Upper lobe of right lung (tissue), 1 donor: Measurements from ENCODE around the gene CNFN. TPM values are rescaled to one million over a fixed set of nuclear protein-coding genes. Genes with fewer than 3 reads are reported as not detected.
A peak's percentile ranks its signal among the peaks of the same experiment; 100 is the strongest.

Experiments
- ATAC-seq: fragments of 200-7000 bp; cut with Tn5 transposase; one replicate; pipeline ENCODE4 v1.9.1; 2020; ENCODE audit warnings: mild to moderate bottlenecking, moderate library complexity
- DNase-seq: peaks from one replicate; pipeline ENCODE4 v3.0.0-alpha.2; 2020
- H3K27ac ChIP-seq: fragments of 200-600 bp; one replicate; pipeline ENCODE4 v1.8.0; 2022
- H3K27me3 ChIP-seq: fragments of 200-600 bp; one replicate; pipeline ENCODE4 v1.8.0; 2022; ENCODE audit warnings: mild to moderate bottlenecking
- H3K36me3 ChIP-seq: fragments of 200-600 bp; one replicate; pipeline ENCODE4 v1.8.0; 2022
- H3K4me1 ChIP-seq: fragments of 200-600 bp; one replicate; pipeline ENCODE4 v1.8.0; 2022
- H3K4me3 ChIP-seq: fragments of 200-600 bp; one replicate; pipeline ENCODE4 v1.8.0; 2022; ENCODE audit warnings: mild to moderate bottlenecking
- H3K9me3 ChIP-seq: fragments of 200-600 bp; one replicate; pipeline ENCODE4 v1.8.0; 2022
- CTCF ChIP-seq: fragments of 200-600 bp; IDR thresholded peaks from one replicate; pipeline ENCODE4 v1.8.0; 2022; ENCODE audit warnings: antibody characterized with exemption
- intact Hi-C: fragments of 100-400 bp; cut with DNase I; formaldehyde crosslinking; loops from one replicate; pipeline ENCODE4 v1.11.0; 2022
- long read RNA-seq: library from polyadenylated mRNA; unstranded; transcript quantifications from one replicate; pipeline ENCODE4 v2.0.0, GENCODE V29; 2021
- total RNA-seq: library from RNA; stranded (reverse); fragmentation: NEBNext Ultra II Directional; extraction: Animal tissue kit (Norgen Biotek cat#: 25700); gene quantifications from one replicate; pipeline ENCODE4 v1.2.1, GENCODE V29; 2021
- donor health status: DM: no; HTN: yes; CAD: no; lungs with severe emphysema.

Gene CNFN
- total RNA-seq = 0.87 TPM
- long read RNA-seq = 0 reads

- TF ChIP-seq CTCF = no peak
- intact Hi-C loops = no loop called here
- Histone ChIP-seq H3K4me1 (peaks cover 8% of the 10 kb centered on the region), H3K4me3 (no peak within 1 kb of the TSS), H3K27ac (no peak within 1 kb of the TSS), H3K36me3 (no peaks in the 10 kb centered on the region), H3K27me3 (peaks cover 28% of the 10 kb centered on the region), H3K9me3 (no peaks in the 10 kb centered on the region)
- no peak for DNase-seq
- no peak for ATAC-seq
These were observed at the start of gene CNFN for GRCh38 chr19:42389899-42390298. Gene CNFN, minus strand, starts transcription at chr19:42390297. Its CDS starts 1,260 bp downstream, at chr19:42389037.

- DNase-seq = no peak
- Histone ChIP-seq H3K27me3 (no peaks in the 10 kb centered on the region), H3K36me3 (peaks cover 9% of the 10 kb centered on the region), H3K9me3 (no peaks in the 10 kb centered on the region), H3K4me1 (peaks cover 47% of the 10 kb centered on the region), H3K4me3 (no peak overlapping the region), H3K27ac (no peak overlapping the region)
- intact Hi-C loops = no loop called here
- no peak for TF ChIP-seq CTCF
- ATAC-seq = peak; percentile 8
These were observed 45.9 kb upstream of the CNFN start for GRCh38 chr19:42436006-42436405.

GRCh38 chr19:42435316-42435715 lies 45.2 kb upstream of the CNFN start:
- intact Hi-C loops = no loop called here
- TF ChIP-seq CTCF = no peak
- H3K36me3 ChIP-seq = peaks cover 9% of the 10 kb centered on the region
- H3K27me3 ChIP-seq = no peaks in the 10 kb centered on the region
- no peak for ATAC-seq
- no peak overlapping the region for H3K4me3 ChIP-seq
- H3K9me3 ChIP-seq = no peaks in the 10 kb centered on the region
- no peak overlapping the region for H3K27ac ChIP-seq
- H3K4me1 ChIP-seq = peaks cover 40% of the 10 kb centered on the region
- no peak for DNase-seq

- DNase-seq (peak; percentile 81), ATAC-seq (peak; percentile 89)
- Histone ChIP-seq H3K9me3 (no peaks in the 10 kb centered on the region), H3K36me3 (peaks cover 9% of the 10 kb centered on the region), H3K27me3 (no peaks in the 10 kb centered on the region), H3K4me1 (peaks cover 35% of the 10 kb centered on the region), H3K27ac (peak overlapping the region; percentile 66), H3K4me3 (no peak overlapping the region)
- peak; percentile 65 for TF ChIP-seq CTCF
- intact Hi-C loops = no loop called here
These were observed 43.6 kb upstream of the CNFN start for GRCh38 chr19:42433503-42434260.

- ATAC-seq (no peak), DNase-seq (no peak)
- Histone ChIP-seq H3K9me3 (no peaks in the 10 kb centered on the region), H3K27me3 (no peaks in the 10 kb centered on the region), H3K4me3 (no peak overlapping the region), H3K4me1 (peaks cover 30% of the 10 kb centered on the region), H3K36me3 (peaks cover 9% of the 10 kb centered on the region), H3K27ac (no peak overlapping the region)
- TF ChIP-seq CTCF = no peak
- intact Hi-C loops = no loop called here
These were observed 41.4 kb upstream of the CNFN start for GRCh38 chr19:42431486-42431885.
